Stimulated activated CD8-positive, alpha-beta memory T cell treated with anti-CD3 and anti-CD28 coated beads, Interleukin-7, amount 100 ng/mL, for 24 hours (primary cell): ENCODE data around the gene STEAP3.

Experiments
- DNase-seq: peaks from one replicate; pipeline ENCODE4 v3.0.0-alpha.2; 2020; ENCODE audit warnings: low read depth

The STEAP3 gene

GRCh38 chr2:119294671-119295070 is 71.0 kb downstream of the STEAP3 start:
- DNase-seq: no peak

- DNase-seq: no peak
These were observed 72.2 kb downstream of the STEAP3 start for GRCh38 chr2:119295688-119296375.

- DNase-seq: no peak
These were observed 77.8 kb downstream of the STEAP3 start for GRCh38 chr2:119301413-119301812.

- no peak for DNase-seq
These were observed 81.2 kb downstream of the STEAP3 start for GRCh38 chr2:119304847-119305246.

GRCh38 chr2:119305497-119306195 is 82.0 kb downstream of the STEAP3 start:
- DNase-seq: no peak

- DNase-seq: no peak
These were observed 82.6 kb downstream of the STEAP3 start for GRCh38 chr2:119306196-119306590.

GRCh38 chr2:119307419-119308140 is 83.9 kb downstream of the STEAP3 start:
- DNase-seq: no peak

GRCh38 chr2:119308793-119309330 is 85.2 kb downstream of the STEAP3 start:
- DNase-seq: no peak

- DNase-seq: no peak
These were observed 87.7 kb downstream of the STEAP3 start for GRCh38 chr2:119311371-119311770.

GRCh38 chr2:119311831-119312230 is 88.2 kb downstream of the STEAP3 start:
- DNase-seq: no peak
